Pons (tissue), 1 donor: ENCODE measurements around the gene CDC42BPG.

ENCODE experiments used
- DNase-seq: peaks from one replicate; pipeline ENCODE4 v3.0.0-alpha.2; 2016; ENCODE audit warnings: low spot score

CDC42BPG gene

GRCh38 chr11:64789331-64790204, 54.9 kb downstream of the CDC42BPG start:
- no peak for DNase-seq

- DNase-seq: no peak
Observed at GRCh38 chr11:64788321-64789215, 55.9 kb downstream of the CDC42BPG start.

GRCh38 chr11:64787526-64788320, 56.7 kb downstream of the CDC42BPG start:
- DNase-seq: peak; percentile 35

- DNase-seq: no peak
Observed at GRCh38 chr11:64786308-64786707, 58.1 kb downstream of the CDC42BPG start.

GRCh38 chr11:64784813-64785581, 59.5 kb downstream of the CDC42BPG start:
- DNase-seq: no peak

- DNase-seq: peak; percentile 100
Observed at GRCh38 chr11:64778473-64779298, 65.8 kb downstream of the CDC42BPG start, which contains the start of gene SF1. Gene SF1, minus strand, starts transcription at chr11:64778542. Its CDS starts 150 bp downstream, at chr11:64778392.

- DNase-seq: no peak
Observed at GRCh38 chr11:64778223-64778472, 66.3 kb downstream of the CDC42BPG start.

GRCh38 chr11:64777449-64778222, 66.8 kb downstream of the CDC42BPG start:
- DNase-seq: peak; percentile 74

GRCh38 chr11:64776875-64777274, 67.6 kb downstream of the CDC42BPG start:
- DNase-seq: no peak

- DNase-seq: no peak
Observed at GRCh38 chr11:64776425-64776824, 68.0 kb downstream of the CDC42BPG start.

- no peak for DNase-seq
Observed at GRCh38 chr11:64774144-64774543, 70.3 kb downstream of the CDC42BPG start.
